Adrenal gland (tissue), 12 donors: Measurements from ENCODE around the gene PCED1A. TPM values are rescaled to one million over a fixed set of nuclear protein-coding genes. Genes with fewer than 3 reads are reported as not detected.

ENCODE experiments used
- DNase-seq, 7 donors: peaks; one replicate each; pipeline ENCODE4 v3.0.0-alpha.2; 2019 to 2020
- H3K27ac ChIP-seq, 5 donors: fragments of 200-600 bp; sonication (generic) in 4 of 5; 1 replicate in 3 of 5; 2 replicates in 2 of 5; pipeline versions ENCODE4 v1.5.1 to v1.8.0; 2016 to 2020; ENCODE audit warnings: mild to moderate bottlenecking in 1 of 5
- H3K27me3 ChIP-seq: fragments of 200-600 bp; 2 replicates; pipeline ENCODE4 v1.8.0; 2021
- H3K36me3 ChIP-seq, 2 donors: fragments of 200-600 bp; replicated peaks in 1 of 2; 1 replicate in 1 of 2; 2 replicates in 1 of 2; pipeline versions ENCODE4 v1.5.1 to v1.8.0; 2018 to 2022
- H3K4me1 ChIP-seq, 2 donors: fragments of 200-600 bp; replicated peaks in 1 of 2; 1 replicate in 1 of 2; 2 replicates in 1 of 2; pipeline versions ENCODE4 v1.5.1 to v1.8.0; 2018 to 2021
- H3K4me3 ChIP-seq, 4 donors: fragments of 200-600 bp; sonication (generic) in 3 of 4; one replicate each; pipeline ENCODE4 v1.5.1; 2016 to 2018
- H3K9me3 ChIP-seq, 3 donors: fragments of 200-600 bp; sonication (generic) in 1 of 3; replicated peaks in 1 of 3; 1 replicate in 2 of 3; 2 replicates in 1 of 3; pipeline versions ENCODE4 v1.5.1 to v1.8.0; 2016 to 2021
- POLR2A ChIP-seq, 2 donors: fragments of 450-650 bp; IDR thresholded peaks; one replicate each; pipeline ENCODE4 v1.6.1; 2017; ENCODE audit warnings: antibody characterized with exemption in 2 of 2, mild to moderate bottlenecking in 2 of 2, moderate library complexity in 1 of 2
- WGBS, 4 donors: extraction: QIAGEN DNeasy Blood & Tissue Kit in 2 of 4; methylation state at CpG; one replicate each; pipeline versions ENCODE4 v1.1.5 to v1.1.7; 2013 to 2017; 5-methylcytosine and 5-hydroxymethylcytosine counted together
- intact Hi-C, 2 donors: fragments of 100-400 bp; cut with DNase I; formaldehyde crosslinking; loops; one replicate each; pipeline versions ENCODE4 v1.14.1 to v1.15.0; 2022 to 2023
- polyA plus RNA-seq, 3 donors: library from polyadenylated mRNA; stranded (reverse); fragments of 200-250 nt in 2 of 3; fragments of 350-450 nt in 1 of 3; fragmentation: Illumina TruSeq in 1 of 3; extraction: RNeasy Lipid Tissue Mini Kit (QIAGEN cat#74804) in 1 of 3; gene quantifications; one replicate each; pipeline ENCODE4 v1.2.3, GENCODE V29; 2013 to 2014
- total RNA-seq, 9 donors: library from RNA; depleted of rRNA in 4 of 9; stranded (reverse); fragments of >200 nt in 4 of 9; fragments of 120-200 nt in 1 of 9; fragmentation: NEBNext Ultra II Directional in 1 of 9; extraction: Animal tissue kit (Norgen Biotek cat#: 25700) in 1 of 9; gene quantifications; one replicate each; pipeline versions ENCODE4 v1.1.0 to v1.2.4, GENCODE V29; 2013 to 2023
- TF ChIP-seq, protein P1 (sequence below), 6 experiments: fragments of 450-650 bp in 4 of 6; fragments of 200-600 bp in 2 of 6; sonication (generic) in 1 of 6; IDR thresholded peaks; 1 replicate in 5 of 6; 2 replicates in 1 of 6; pipeline versions ENCODE4 v1.5.1 to v1.8.0; 2016 to 2021; ENCODE audit warnings: antibody characterized with exemption in 6 of 6, mild to moderate bottlenecking in 2 of 6, moderate library complexity in 1 of 6
- donor health status: healthy with polysubstance abuse.
- donor health status: Bipolar disorder and iron deficiency.
- donor health status: DM: yes; HTN: yes; CAD: no.
- donor health status: DM: no; HTN: no; CAD: no.
- donor health status: DM: no; HTN: no; CAD: no.
- donor health status: DM: yes; HTN: yes; CAD: no.

Gene PCED1A
- total and polyA plus RNA-seq, 12 donors: 9.6 to 244 (median 46.3) TPM

DNA sequence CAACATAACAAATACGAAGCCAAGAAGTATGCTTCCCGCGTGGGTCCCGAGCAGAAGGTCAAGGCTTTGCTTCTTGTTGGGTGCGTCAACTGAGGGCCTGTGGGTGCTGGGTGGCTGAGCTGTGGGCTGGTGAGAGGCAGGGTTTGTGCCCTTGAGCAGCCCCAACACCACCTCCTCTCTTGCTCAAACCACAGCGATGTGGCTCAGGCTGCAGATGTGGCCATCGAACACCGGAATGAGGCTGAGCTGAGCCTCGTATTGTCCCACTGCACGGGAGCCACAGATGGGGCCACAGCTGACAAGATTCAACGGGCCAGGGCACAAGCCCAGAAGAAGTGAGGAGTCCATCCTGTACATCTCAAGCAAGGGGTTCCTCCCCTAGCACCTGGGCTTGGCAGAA lies 25.8 kb upstream of the PCED1A start:
- 79 to 91% (median 87%) methylated on average over 10 to 11 of the region's 11 CpGs for WGBS, 4 donors
- Histone ChIP-seq H3K4me3 (no peak overlapping the region), H3K9me3 (no peaks in the 10 kb centered on the region), H3K36me3 (peaks cover 0 to 46% of the 10 kb centered on the region in 2 donors), H3K27me3 (no peaks in the 10 kb centered on the region), H3K4me1 (peaks cover 0 to 11% of the 10 kb centered on the region in 2 donors), H3K27ac (no peak overlapping the region)
- TF ChIP-seq POLR2A (IDR thresholded peaks at IDR 0.05): no peak
- TF ChIP-seq, protein P1, sequence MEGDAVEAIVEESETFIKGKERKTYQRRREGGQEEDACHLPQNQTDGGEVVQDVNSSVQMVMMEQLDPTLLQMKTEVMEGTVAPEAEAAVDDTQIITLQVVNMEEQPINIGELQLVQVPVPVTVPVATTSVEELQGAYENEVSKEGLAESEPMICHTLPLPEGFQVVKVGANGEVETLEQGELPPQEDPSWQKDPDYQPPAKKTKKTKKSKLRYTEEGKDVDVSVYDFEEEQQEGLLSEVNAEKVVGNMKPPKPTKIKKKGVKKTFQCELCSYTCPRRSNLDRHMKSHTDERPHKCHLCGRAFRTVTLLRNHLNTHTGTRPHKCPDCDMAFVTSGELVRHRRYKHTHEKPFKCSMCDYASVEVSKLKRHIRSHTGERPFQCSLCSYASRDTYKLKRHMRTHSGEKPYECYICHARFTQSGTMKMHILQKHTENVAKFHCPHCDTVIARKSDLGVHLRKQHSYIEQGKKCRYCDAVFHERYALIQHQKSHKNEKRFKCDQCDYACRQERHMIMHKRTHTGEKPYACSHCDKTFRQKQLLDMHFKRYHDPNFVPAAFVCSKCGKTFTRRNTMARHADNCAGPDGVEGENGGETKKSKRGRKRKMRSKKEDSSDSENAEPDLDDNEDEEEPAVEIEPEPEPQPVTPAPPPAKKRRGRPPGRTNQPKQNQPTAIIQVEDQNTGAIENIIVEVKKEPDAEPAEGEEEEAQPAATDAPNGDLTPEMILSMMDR (IDR thresholded peaks at IDR 0.05): no peak
- DNase-seq: no peak
- intact Hi-C loops: loop anchor here in 1 of 2 donors (10.0 kb wide), 1 partner anchor 129 kb away; no protein-coding TSS in a partner anchor

DNA sequence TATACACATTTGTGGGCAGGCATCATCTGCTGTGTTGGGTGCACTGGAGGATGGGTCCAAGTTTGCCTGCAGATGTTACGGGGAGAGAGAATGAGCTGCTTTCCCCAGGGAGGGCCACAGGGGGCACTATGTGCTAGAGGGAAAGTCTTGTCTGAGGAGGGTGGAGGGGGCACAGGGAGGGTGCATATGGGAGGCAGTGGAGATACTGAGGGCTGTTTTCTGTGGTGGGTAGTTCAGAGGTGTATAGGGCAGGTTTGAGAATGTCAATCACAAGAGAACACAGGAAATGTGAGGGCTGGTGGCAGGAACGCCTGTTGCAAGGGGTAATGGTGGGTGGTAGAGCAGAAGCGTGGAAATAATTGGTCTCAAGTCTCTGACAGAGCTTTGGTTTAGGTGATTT lies 25.2 kb upstream of the PCED1A start:
- WGBS, 4 donors: 90 to 97% (median 93%) methylated on average over 3 of the region's 3 CpGs

DNA sequence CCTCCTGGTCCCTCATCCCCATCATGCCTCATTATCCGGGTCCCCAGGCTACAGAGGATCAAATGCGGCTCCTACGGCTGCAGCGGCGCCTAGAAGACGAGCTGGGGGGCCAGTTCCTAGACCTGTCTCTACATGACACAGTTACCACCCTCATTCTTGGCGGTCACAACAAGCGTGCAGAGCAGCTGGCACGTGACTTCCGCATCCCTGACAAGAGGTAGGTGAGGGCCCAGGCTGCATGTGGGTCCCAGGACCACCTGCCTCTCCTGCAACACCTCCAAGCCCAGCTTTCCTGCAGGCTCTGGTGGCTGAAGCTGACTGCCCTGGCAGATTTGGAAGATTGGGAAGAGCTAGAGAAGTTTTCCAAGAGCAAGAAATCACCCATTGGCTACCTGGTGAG lies 24.6 kb upstream of the PCED1A start:
- H3K27ac ChIP-seq: no peak overlapping the region
- no peak overlapping the region for H3K4me3 ChIP-seq
- H3K36me3 ChIP-seq: peaks cover 0 to 55% of the 10 kb centered on the region in 2 donors
- no peaks in the 10 kb centered on the region for H3K4me1 ChIP-seq
- no peaks in the 10 kb centered on the region for H3K9me3 ChIP-seq
- no peaks in the 10 kb centered on the region for H3K27me3 ChIP-seq
- no peak for DNase-seq
- TF ChIP-seq, protein P1 (IDR thresholded peaks at IDR 0.05): no peak
- TF ChIP-seq POLR2A (IDR thresholded peaks at IDR 0.05): no peak
- WGBS, 4 donors: 93 to 97% (median 95%) methylated on average over 10 of the region's 10 CpGs
- intact Hi-C loops: loop anchor here in 1 of 2 donors (10.0 kb wide), 1 partner anchor 130 kb away; no protein-coding TSS in a partner anchor

More for the DNA sequence above, 25.2 kb upstream of the PCED1A start:
- peaks cover 0 to 52% of the 10 kb centered on the region in 2 donors for H3K36me3 ChIP-seq
- H3K27ac ChIP-seq: no peak overlapping the region
- intact Hi-C loops: loop anchor here in 1 of 2 donors (10.0 kb wide), 1 partner anchor 129 kb away; no protein-coding TSS in a partner anchor
- DNase-seq: no peak
- H3K9me3 ChIP-seq: no peaks in the 10 kb centered on the region
- H3K4me1 ChIP-seq: peaks cover 0 to 5% of the 10 kb centered on the region in 2 donors
- no peak overlapping the region for H3K4me3 ChIP-seq
- TF ChIP-seq, protein P1 (IDR thresholded peaks at IDR 0.05): no peak
- TF ChIP-seq POLR2A (IDR thresholded peaks at IDR 0.05): no peak
- no peaks in the 10 kb centered on the region for H3K27me3 ChIP-seq

DNA sequence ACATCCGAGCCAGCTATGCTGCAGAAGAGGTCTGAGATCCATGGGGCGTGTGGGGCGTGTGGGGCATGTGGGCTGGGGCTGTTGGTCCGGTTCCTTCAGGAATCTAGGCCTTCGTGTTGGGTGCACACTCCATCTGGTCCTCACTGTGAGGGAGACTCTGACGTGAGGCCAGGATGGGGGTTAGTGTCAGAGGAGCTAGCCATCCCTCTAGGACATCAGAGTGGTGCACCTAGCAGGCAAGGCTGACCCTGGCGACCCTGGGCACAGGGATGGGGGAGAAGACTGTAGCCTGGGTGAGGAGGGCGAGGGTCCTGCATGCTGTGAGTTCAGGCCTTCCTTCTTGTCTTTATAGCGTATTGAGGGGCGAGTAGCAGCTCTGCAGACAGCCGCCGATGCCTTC lies 24.2 kb upstream of the PCED1A start:
- intact Hi-C loops: loop anchor here in 1 of 2 donors (10.0 kb wide), 1 partner anchor 130 kb away; no protein-coding TSS in a partner anchor
- 93 to 98% (median 97%) methylated on average over 12 of the region's 12 CpGs for WGBS, 4 donors
- Histone ChIP-seq H3K36me3 (peaks cover 0 to 55% of the 10 kb centered on the region in 2 donors), H3K9me3 (no peaks in the 10 kb centered on the region), H3K4me3 (no peak overlapping the region), H3K4me1 (no peaks in the 10 kb centered on the region), H3K27ac (no peak overlapping the region), H3K27me3 (no peaks in the 10 kb centered on the region)
- TF ChIP-seq, protein P1 (IDR thresholded peaks at IDR 0.05): no peak
- no peak for TF ChIP-seq POLR2A (IDR thresholded peaks at IDR 0.05)
- DNase-seq: no peak
